ENCODE results near the gene SLC30A5.

Gene SLC30A5

GRCh38 chr5:69079556-69079955, 14.3 kb upstream of the SLC30A5 start:
- Histone ChIP-seq H3K4me3 (replicated peaks; ENCODE audit: insufficient read depth, low read length) (no peak overlapping the region), H3K27ac (replicated peaks) (no peak overlapping the region), H3K27me3 (ENCODE audit: insufficient read depth, poor library complexity, severe bottlenecking) (no peaks in the 10 kb centered on the region)
- TF ChIP-seq CTCF (IDR thresholded peaks at IDR 0.05; ENCODE audit: insufficient read depth, low read length) (no peak), POLR2AphosphoS5 (IDR thresholded peaks at IDR 0.05; ENCODE audit: low read depth) (no peak), REST (IDR thresholded peaks at IDR 0.05; ENCODE audit: insufficient replicate concordance, low read depth) (no peak), GABPA (IDR thresholded peaks at IDR 0.05; ENCODE audit: low read depth) (no peak), SPI1 (IDR thresholded peaks at IDR 0.05; ENCODE audit: borderline replicate concordance, low read depth) (no peak)
- no peak for DNase-seq (ENCODE audit: low read depth in 1 of 2, low spot score in 1 of 2)

DNA sequence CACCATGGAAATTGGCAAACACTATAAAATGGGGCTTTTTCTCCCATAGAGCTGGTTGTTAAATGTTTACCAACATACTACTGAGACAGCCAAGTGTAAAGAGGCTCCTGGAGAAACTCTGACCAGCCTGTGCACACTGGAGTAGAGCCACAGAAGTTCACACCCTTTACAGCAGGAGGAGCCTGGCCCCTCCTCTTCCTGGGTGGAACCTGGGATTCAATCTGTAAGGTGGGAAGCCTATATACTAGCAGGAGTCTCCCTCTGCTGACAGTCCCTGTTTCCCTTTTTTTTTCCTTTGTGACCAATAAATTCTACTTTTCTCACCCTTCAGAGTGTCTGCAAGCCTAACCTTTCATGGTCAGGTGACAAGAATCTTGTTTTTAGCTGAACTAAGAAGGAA, 10.4 kb upstream of the SLC30A5 start:
- peak in 1 of 2 experiments; percentile 2 for DNase-seq (ENCODE audit: low read depth in 1 of 2, low spot score in 1 of 2)
- H3K27ac ChIP-seq (replicated peaks), result no peak overlapping the region
- no peak for TF ChIP-seq SPI1 (IDR thresholded peaks at IDR 0.05; ENCODE audit: borderline replicate concordance, low read depth)
- TF ChIP-seq GABPA (IDR thresholded peaks at IDR 0.05; ENCODE audit: low read depth), result no peak
- no peak for TF ChIP-seq REST (IDR thresholded peaks at IDR 0.05; ENCODE audit: insufficient replicate concordance, low read depth)
- no peak for TF ChIP-seq POLR2AphosphoS5 (IDR thresholded peaks at IDR 0.05; ENCODE audit: low read depth)
- TF ChIP-seq CTCF (IDR thresholded peaks at IDR 0.05; ENCODE audit: insufficient read depth, low read length), result no peak
- H3K27me3 ChIP-seq (ENCODE audit: insufficient read depth, poor library complexity, severe bottlenecking), result no peaks in the 10 kb centered on the region
- no peak overlapping the region for H3K4me3 ChIP-seq (replicated peaks; ENCODE audit: insufficient read depth, low read length)

DNA sequence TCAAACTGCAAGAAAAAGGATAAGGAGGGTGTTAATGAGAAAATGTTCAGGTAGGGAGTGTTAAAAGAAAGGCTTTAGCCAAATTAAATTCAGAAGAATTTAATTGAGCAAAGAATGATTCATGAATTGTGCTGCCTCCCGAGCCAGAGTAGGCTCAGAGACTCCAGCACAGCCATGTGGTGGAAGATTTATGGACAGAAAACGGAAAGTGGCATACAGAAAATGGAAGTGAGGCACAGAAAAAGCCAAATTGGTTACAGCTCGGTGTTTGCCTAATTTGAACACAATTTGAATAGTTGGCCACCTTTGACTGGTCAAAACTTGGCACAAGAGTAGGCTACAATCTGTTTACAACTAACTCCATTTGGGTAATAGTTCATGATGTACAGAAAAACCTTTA, 9.6 kb upstream of the SLC30A5 start:
- Histone ChIP-seq H3K27ac (replicated peaks) (no peak overlapping the region), H3K4me3 (replicated peaks; ENCODE audit: insufficient read depth, low read length) (no peak overlapping the region), H3K27me3 (ENCODE audit: insufficient read depth, poor library complexity, severe bottlenecking) (no peaks in the 10 kb centered on the region)
- TF ChIP-seq GABPA (IDR thresholded peaks at IDR 0.05; ENCODE audit: low read depth) (no peak), SPI1 (IDR thresholded peaks at IDR 0.05; ENCODE audit: borderline replicate concordance, low read depth) (no peak), POLR2AphosphoS5 (IDR thresholded peaks at IDR 0.05; ENCODE audit: low read depth) (no peak), REST (IDR thresholded peaks at IDR 0.05; ENCODE audit: insufficient replicate concordance, low read depth) (no peak)
- no peak for DNase-seq (ENCODE audit: low read depth in 1 of 2, low spot score in 1 of 2)
